ENCODE measurements around the gene RBFOX2. TPM values are rescaled to one million over a fixed set of nuclear protein-coding genes. Genes with fewer than 3 reads are reported as not detected.
"Not testable (repeated sequence)": the region's sequence is repeated elsewhere in the genome, so short reads cannot be mapped to it uniquely, and the experiment has no call there.

The RBFOX2 gene
- total RNA-seq, 4 donors from 2014 or later = 39.4 to 80.0 (median 52.9) TPM

GRCh38 chr22:36064358-36064757, 35.7 kb upstream of the RBFOX2 start:
- no peak for TF ChIP-seq POLR2A (IDR thresholded peaks at IDR 0.05)
- TF ChIP-seq CTCF (IDR thresholded peaks at IDR 0.05) = no peak

GRCh38 chr22:36056980-36057379, 28.4 kb upstream of the RBFOX2 start:
- Histone ChIP-seq H3K36me3 (no peaks in the 10 kb centered on the region), H3K4me3 (no peak overlapping the region), H3K27ac (no peak overlapping the region), H3K4me1 (no peaks in the 10 kb centered on the region), H3K27me3 (no peaks in the 10 kb centered on the region), H3K9me3 (no peaks in the 10 kb centered on the region)
- no peak for TF ChIP-seq CTCF (IDR thresholded peaks at IDR 0.05)
- no peak for TF ChIP-seq POLR2A (IDR thresholded peaks at IDR 0.05)
- DNase-seq = no peak

More at GRCh38 chr22:36064358-36064757, 35.7 kb upstream of the RBFOX2 start:
- no peaks in the 10 kb centered on the region for H3K9me3 ChIP-seq
- H3K4me1 ChIP-seq = peaks cover 0 to 10% (median 3%) of the 10 kb centered on the region in 4 donors
- H3K27ac ChIP-seq = no peak overlapping the region
- H3K36me3 ChIP-seq = no peaks in the 10 kb centered on the region
- H3K27me3 ChIP-seq = no peaks in the 10 kb centered on the region
- no peak for DNase-seq
- no peak overlapping the region for H3K4me3 ChIP-seq

GRCh38 chr22:36055376-36056295, 27.0 kb upstream of the RBFOX2 start:
- TF ChIP-seq POLR2A (IDR thresholded peaks at IDR 0.05) = no peak
- no peak for DNase-seq
- Histone ChIP-seq H3K27me3 (no peaks in the 10 kb centered on the region), H3K4me3 (no peak overlapping the region), H3K9me3 (no peaks in the 10 kb centered on the region), H3K36me3 (no peaks in the 10 kb centered on the region), H3K27ac (no peak overlapping the region), H3K4me1 (no peaks in the 10 kb centered on the region)

GRCh38 chr22:36054446-36054845, 25.8 kb upstream of the RBFOX2 start:
- not testable (repeated sequence) for H3K36me3 ChIP-seq, H3K4me1 ChIP-seq, H3K27me3 ChIP-seq, H3K4me3 ChIP-seq, H3K9me3 ChIP-seq, DNase-seq, H3K27ac ChIP-seq

- Histone ChIP-seq H3K4me1 (no peaks in the 10 kb centered on the region), H3K4me3 (no peak overlapping the region), H3K36me3 (no peaks in the 10 kb centered on the region), H3K9me3 (no peaks in the 10 kb centered on the region), H3K27me3 (no peaks in the 10 kb centered on the region), H3K27ac (no peak overlapping the region)
- no peak for TF ChIP-seq CTCF (IDR thresholded peaks at IDR 0.05)
- no peak for TF ChIP-seq POLR2A (IDR thresholded peaks at IDR 0.05)
- DNase-seq = no peak
These were observed 24.9 kb upstream of the RBFOX2 start for GRCh38 chr22:36053242-36054147.

GRCh38 chr22:36052505-36052941, 23.9 kb upstream of the RBFOX2 start:
- no peak overlapping the region for H3K27ac ChIP-seq

More at GRCh38 chr22:36052505-36052941, 23.9 kb upstream of the RBFOX2 start:
- H3K9me3 ChIP-seq = no peaks in the 10 kb centered on the region
- no peak overlapping the region for H3K4me3 ChIP-seq
- H3K36me3 ChIP-seq = no peaks in the 10 kb centered on the region
- no peak for DNase-seq
- TF ChIP-seq CTCF (IDR thresholded peaks at IDR 0.05) = no peak
- no peaks in the 10 kb centered on the region for H3K27me3 ChIP-seq
- no peaks in the 10 kb centered on the region for H3K4me1 ChIP-seq

All from Peyer's patch (tissue), 4 donors.